ENCODE results near the gene PFN3.

DNA sequence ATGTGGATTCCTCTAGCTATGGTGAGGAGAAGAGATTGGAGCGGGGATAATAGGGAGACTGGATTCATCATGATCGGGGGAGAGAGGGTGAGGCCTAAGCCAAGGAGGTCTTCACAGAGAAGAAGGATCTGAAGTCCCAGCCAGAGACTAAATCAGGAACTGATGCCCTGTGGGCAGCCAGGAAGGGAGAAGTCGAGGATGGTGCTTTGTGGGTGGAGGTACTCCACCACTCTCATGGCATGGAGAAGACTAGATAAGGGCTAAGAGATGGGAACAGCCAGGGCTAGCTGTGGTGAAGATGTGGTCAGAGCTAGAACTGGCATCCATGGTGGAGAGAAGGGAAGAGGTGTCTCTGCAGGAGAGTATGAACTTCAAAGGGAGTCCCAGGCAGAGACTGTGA, 45.8 kb downstream of the PFN3 start:
- TF ChIP-seq, protein P1, sequence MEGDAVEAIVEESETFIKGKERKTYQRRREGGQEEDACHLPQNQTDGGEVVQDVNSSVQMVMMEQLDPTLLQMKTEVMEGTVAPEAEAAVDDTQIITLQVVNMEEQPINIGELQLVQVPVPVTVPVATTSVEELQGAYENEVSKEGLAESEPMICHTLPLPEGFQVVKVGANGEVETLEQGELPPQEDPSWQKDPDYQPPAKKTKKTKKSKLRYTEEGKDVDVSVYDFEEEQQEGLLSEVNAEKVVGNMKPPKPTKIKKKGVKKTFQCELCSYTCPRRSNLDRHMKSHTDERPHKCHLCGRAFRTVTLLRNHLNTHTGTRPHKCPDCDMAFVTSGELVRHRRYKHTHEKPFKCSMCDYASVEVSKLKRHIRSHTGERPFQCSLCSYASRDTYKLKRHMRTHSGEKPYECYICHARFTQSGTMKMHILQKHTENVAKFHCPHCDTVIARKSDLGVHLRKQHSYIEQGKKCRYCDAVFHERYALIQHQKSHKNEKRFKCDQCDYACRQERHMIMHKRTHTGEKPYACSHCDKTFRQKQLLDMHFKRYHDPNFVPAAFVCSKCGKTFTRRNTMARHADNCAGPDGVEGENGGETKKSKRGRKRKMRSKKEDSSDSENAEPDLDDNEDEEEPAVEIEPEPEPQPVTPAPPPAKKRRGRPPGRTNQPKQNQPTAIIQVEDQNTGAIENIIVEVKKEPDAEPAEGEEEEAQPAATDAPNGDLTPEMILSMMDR (IDR thresholded peaks at IDR 0.05): no peak
- TF ChIP-seq POLR2A (IDR thresholded peaks at IDR 0.05) (no peak), POLR2AphosphoS5 (IDR thresholded peaks at IDR 0.05) (no peak), EP300 (IDR thresholded peaks at IDR 0.05) (no peak)

Data from gastroesophageal sphincter (tissue), 3 donors.